Chondrocyte (in vitro differentiated cells): ENCODE data around the gene EIF4ENIF1. TPM values are rescaled to one million over a fixed set of nuclear protein-coding genes. Genes with fewer than 3 reads are reported as not detected.
A peak's percentile ranks its signal among the peaks of the same experiment; 100 is the strongest.
"Not testable (repeated sequence)": the region's sequence is repeated elsewhere in the genome, so short reads cannot be mapped to it uniquely, and the experiment has no call there.

ENCODE experiments used
- DNase-seq: peaks from one replicate; pipeline ENCODE4 v3.0.0; 2021; ENCODE audit warnings: mixed read lengths, low spot score
- H3K27ac Mint-ChIP-seq: one replicate; pipeline ENCODE4 v1.8.0; 2021; ENCODE audit warnings: mild to moderate bottlenecking, moderate library complexity, mixed read lengths; ENCODE audit not compliant: unreplicated experiment
- H3K27me3 Mint-ChIP-seq: 2 replicates; pipeline ENCODE4 v1.8.0; 2021; ENCODE audit warnings: low read depth, mixed read lengths
- H3K36me3 Mint-ChIP-seq: 2 replicates; pipeline ENCODE4 v1.8.0; 2021; ENCODE audit warnings: low read depth, mixed read lengths
- H3K4me1 Mint-ChIP-seq: 2 replicates; pipeline ENCODE4 v1.8.0; 2021; ENCODE audit warnings: low read depth, mild to moderate bottlenecking, mixed read lengths
- H3K4me3 Mint-ChIP-seq: one replicate; pipeline ENCODE4 v1.8.0; 2021; ENCODE audit warnings: mild to moderate bottlenecking, moderate library complexity, mixed read lengths; ENCODE audit not compliant: unreplicated experiment
- H3K9me3 Mint-ChIP-seq: 2 replicates; pipeline ENCODE4 v1.8.0; 2021; ENCODE audit warnings: low read depth, mixed read lengths
- CTCF ChIP-seq: fragments of 200-600 bp; sonication (generic); IDR thresholded peaks from 2 replicates; pipeline ENCODE4 v1.5.0; 2021; ENCODE audit warnings: antibody characterized with exemption, mild to moderate bottlenecking, moderate library complexity
- total RNA-seq: library from RNA; stranded (reverse); gene quantifications from 3 replicates; pipeline ENCODE4 v1.2.1, GENCODE V29; 2021

EIF4ENIF1 gene
- total RNA-seq, 1 donor from 2014 or later, result 29.3 TPM

DNA sequence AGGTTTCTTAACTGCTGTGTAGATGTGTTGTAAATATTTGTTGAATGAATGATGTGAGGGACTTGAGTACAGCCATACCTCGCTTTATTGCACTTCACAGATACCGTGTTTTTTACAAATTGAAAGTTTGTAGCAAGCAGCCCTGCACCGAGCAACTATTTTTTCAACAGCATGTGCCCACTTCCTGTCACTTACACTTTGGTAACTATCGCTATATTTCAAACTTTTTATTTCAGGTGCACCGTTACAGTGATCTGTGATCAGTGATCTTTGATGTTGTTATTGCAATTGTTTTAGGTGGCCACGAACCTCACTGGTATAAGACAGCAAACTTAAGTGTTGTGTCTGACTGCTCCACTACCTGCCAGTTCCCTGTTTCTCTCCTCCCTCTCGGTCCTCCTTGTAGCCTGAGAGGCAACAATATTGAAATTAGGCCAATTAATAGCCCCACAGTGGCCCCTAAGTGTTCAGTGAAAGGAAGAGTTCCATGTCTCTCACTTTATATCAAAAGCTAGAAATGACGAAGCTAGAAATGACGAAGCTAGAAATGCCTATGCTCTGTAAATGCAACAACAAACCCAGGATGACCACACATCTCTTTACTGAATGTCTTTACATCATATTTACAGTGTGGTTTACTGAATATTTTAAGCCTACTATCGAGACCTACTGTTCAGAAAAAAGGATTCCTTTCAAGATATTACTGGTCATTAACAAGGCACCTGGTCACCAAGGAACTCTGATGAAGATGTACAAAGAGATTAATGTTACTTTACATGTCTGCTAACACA is 7.7 kb upstream of the EIF4ENIF1 start:
- no peak for TF ChIP-seq CTCF
- Mint-ChIP-seq H3K27me3 (no peaks in the 10 kb centered on the region), H3K4me1 (peaks cover 16% of the 10 kb centered on the region), H3K9me3 (peaks cover 4% of the 10 kb centered on the region), H3K27ac (no peak overlapping the region), H3K4me3 (peak overlapping the region; percentile 92), H3K36me3 (no peaks in the 10 kb centered on the region)
- DNase-seq, result no peak

DNA sequence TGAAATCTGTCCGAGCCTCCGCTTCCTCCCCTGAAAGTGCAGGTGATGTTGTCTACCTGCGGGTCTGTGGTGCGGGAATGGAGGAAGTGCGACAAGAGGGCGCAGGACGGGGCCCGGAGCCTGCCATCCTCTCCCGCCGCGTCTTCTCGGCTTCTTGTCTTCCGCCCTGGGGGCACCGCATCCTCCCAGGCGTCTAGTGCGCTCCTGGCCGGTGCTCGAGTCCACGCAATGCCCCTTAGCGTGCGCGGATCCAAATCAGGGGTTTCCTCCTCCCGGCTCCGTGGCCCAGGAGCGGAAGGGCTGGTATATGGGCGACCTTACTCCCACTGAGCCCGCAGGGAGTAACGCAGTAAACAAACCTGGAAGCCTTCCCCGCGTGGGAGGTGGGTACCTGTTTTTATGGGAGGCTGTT is 7.1 kb upstream of the EIF4ENIF1 start:
- Mint-ChIP-seq H3K4me1 (peaks cover 16% of the 10 kb centered on the region), H3K27me3 (no peaks in the 10 kb centered on the region), H3K9me3 (peaks cover 4% of the 10 kb centered on the region), H3K27ac (peak overlapping the region; percentile 32), H3K36me3 (no peaks in the 10 kb centered on the region), H3K4me3 (peak overlapping the region; percentile 92)
- DNase-seq, result no peak
- TF ChIP-seq CTCF, result no peak

DNA sequence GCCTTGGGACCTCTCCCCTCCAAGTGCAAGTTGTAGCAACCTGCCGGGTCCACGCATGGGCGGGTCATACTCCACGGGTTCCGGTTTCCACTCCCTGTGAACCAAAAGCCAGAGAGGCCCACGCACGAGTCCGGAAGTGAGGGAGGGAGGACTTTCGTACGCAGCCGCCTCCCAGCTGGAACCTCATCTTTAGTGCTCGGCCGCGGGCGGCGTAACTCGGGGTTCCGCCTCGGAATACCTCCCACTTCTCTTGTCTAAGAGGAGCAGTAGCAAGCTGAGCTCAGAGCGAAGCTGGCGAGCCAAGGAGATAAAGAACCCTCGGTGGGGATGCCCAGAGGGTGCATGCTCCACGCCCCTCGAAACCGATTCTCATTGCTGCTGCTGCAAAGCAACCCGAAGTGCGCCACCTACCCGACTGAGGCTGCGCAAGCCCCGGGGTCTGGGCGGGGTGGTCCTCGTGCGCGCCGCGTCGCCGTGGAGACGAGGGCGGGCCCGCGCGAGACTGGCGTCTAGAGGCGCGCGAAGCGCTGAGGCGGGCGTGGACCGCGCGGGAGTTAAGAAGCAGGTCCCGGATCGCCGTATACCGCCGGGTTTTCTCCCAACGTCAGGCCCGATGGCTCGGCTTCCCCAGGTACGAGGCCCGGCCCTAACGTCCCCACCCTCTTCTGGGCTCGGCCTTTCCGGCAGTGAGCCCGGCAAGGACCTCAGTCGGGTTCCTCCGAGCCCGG is 6.5 kb upstream of the EIF4ENIF1 start, which contains the start of gene SFI1:
TSS of gene SFI1 (plus strand) at position 530 of the 728 bp plus-strand sequence. CDS start 11,749 bp downstream, outside the sequence.
- peak; percentile 97 for DNase-seq
- Mint-ChIP-seq H3K4me3 (peak within 1 kb of the TSS; percentile 92), H3K4me1 (peaks cover 20% of the 10 kb centered on the region), H3K36me3 (no peaks in the 10 kb centered on the region), H3K9me3 (peaks cover 4% of the 10 kb centered on the region), H3K27ac (peak within 1 kb of the TSS; percentile 92), H3K27me3 (no peaks in the 10 kb centered on the region)
- peak; percentile 68 for TF ChIP-seq CTCF

GRCh38 chr22:31495343-31495742 is 5.7 kb upstream of the EIF4ENIF1 start:
- H3K27ac Mint-ChIP-seq, result no peak overlapping the region
- H3K4me1 Mint-ChIP-seq, result peaks cover 28% of the 10 kb centered on the region
- peak overlapping the region; percentile 92 for H3K4me3 Mint-ChIP-seq
- H3K27me3 Mint-ChIP-seq, result no peaks in the 10 kb centered on the region
- no peak for DNase-seq
- no peak for TF ChIP-seq CTCF
- H3K9me3 Mint-ChIP-seq, result peaks cover 4% of the 10 kb centered on the region
- no peaks in the 10 kb centered on the region for H3K36me3 Mint-ChIP-seq

- H3K4me3 Mint-ChIP-seq, H3K36me3 Mint-ChIP-seq, H3K9me3 Mint-ChIP-seq, H3K27me3 Mint-ChIP-seq, H3K27ac Mint-ChIP-seq, DNase-seq: not testable (repeated sequence)
- H3K4me1 Mint-ChIP-seq, result peaks cover 34% of the 10 kb centered on the region
Measured at GRCh38 chr22:31493355-31493754, 3.7 kb upstream of the EIF4ENIF1 start.
